Neural cell (in vitro differentiated cells): Measurements from ENCODE around the gene BANF1. TPM values are rescaled to one million over a fixed set of nuclear protein-coding genes. Genes with fewer than 3 reads are reported as not detected.

ENCODE experiments used
- H2AFZ ChIP-seq: fragments of 200-600, 300-800 bp; sonication (generic), shearing (Covaris generic); 2 replicates; pipeline ENCODE4 v1.6.0; 2014; ENCODE audit warnings: low read depth, mild to moderate bottlenecking, antibody characterized with exemption, low read length, moderate library complexity
- H3F3A ChIP-seq: fragments of 200-600 bp; shearing (Covaris generic); 2 replicates; pipeline ENCODE4 v1.6.1; 2016; ENCODE audit warnings: mild to moderate bottlenecking, moderate library complexity, mixed read lengths, antibody characterized with exemption, low read length; ENCODE audit not compliant: insufficient read depth, poor library complexity, severe bottlenecking
- H3K27ac ChIP-seq: fragments of 200-600, 300-800 bp; sonication (generic), shearing (Covaris generic); 2 replicates; pipeline ENCODE4 v1.5.1; 2014; ENCODE audit warnings: mild to moderate bottlenecking, low read length, moderate library complexity
- H3K27me3 ChIP-seq: fragments of 300-800, 200-600 bp; sonication (generic), shearing (Covaris generic); 2 replicates; pipeline ENCODE4 v1.6.0; 2014; ENCODE audit warnings: mild to moderate bottlenecking, low read depth, low read length, moderate library complexity; ENCODE audit not compliant: insufficient read depth
- H3K36me3 ChIP-seq: fragments of 300-800, 200-600 bp; sonication (generic), shearing (Covaris generic); 2 replicates; pipeline ENCODE4 v1.5.1; 2014; ENCODE audit warnings: mild to moderate bottlenecking, antibody characterized with exemption, low read length, moderate library complexity; ENCODE audit not compliant: insufficient read depth
- H3K4me2 ChIP-seq: fragments of 300-800, 200-600 bp; sonication (generic), shearing (Covaris generic); 2 replicates; pipeline ENCODE4 v1.6.0; 2014; ENCODE audit warnings: mild to moderate bottlenecking, low read length
- H3K4me3 ChIP-seq: fragments of 300-800, 200-600 bp; sonication (generic), shearing (Covaris generic); 2 replicates; pipeline ENCODE4 v1.5.1; 2014; ENCODE audit warnings: mild to moderate bottlenecking, low read length, moderate library complexity
- H3K79me2 ChIP-seq: fragments of 200-600 bp; shearing (Covaris generic); replicated peaks from 2 replicates; pipeline ENCODE4 v1.6.0; 2014; ENCODE audit warnings: mild to moderate bottlenecking, low read length, moderate library complexity; ENCODE audit not compliant: insufficient read depth
- H3K9ac ChIP-seq: fragments of 300-800, 200-600 bp; sonication (generic), shearing (Covaris generic); 2 replicates; pipeline ENCODE4 v1.6.1; 2016; ENCODE audit warnings: mild to moderate bottlenecking, low read length, mixed read lengths
- H3K9me2 ChIP-seq: fragments of 200-600 bp; shearing (Covaris generic); 2 replicates; pipeline ENCODE4 v1.6.1; 2016; ENCODE audit warnings: mild to moderate bottlenecking, low read length, mixed read lengths; ENCODE audit not compliant: insufficient read depth
- H3K9me3 ChIP-seq: fragments of 200-600, 300-800 bp; sonication (generic), shearing (Covaris generic); 2 replicates; pipeline ENCODE4 v1.6.1; 2016; ENCODE audit warnings: mild to moderate bottlenecking, mixed run types, low read length, moderate library complexity, mixed read lengths
- H4K20me1 ChIP-seq: fragments of 200-600 bp; shearing (Covaris generic); 2 replicates; pipeline ENCODE4 v1.6.1; 2016; ENCODE audit warnings: mild to moderate bottlenecking, mixed run types; ENCODE audit not compliant: insufficient read depth
- EP300 ChIP-seq: fragments of 450-650 bp; conservative IDR thresholded peaks from 2 replicates; pipeline ENCODE4 v1.6.1; 2014; ENCODE audit warnings: antibody characterized with exemption, mild to moderate bottlenecking, moderate library complexity; ENCODE audit not compliant: poor library complexity, severe bottlenecking
- EZH2 ChIP-seq: fragments of 200-600, 300-800 bp; shearing (Covaris generic), sonication (generic); IDR thresholded peaks from 2 replicates; pipeline ENCODE4 v1.6.1; 2014; ENCODE audit warnings: antibody characterized with exemption, low read length, borderline replicate concordance, mild to moderate bottlenecking; ENCODE audit not compliant: insufficient read depth, poor library complexity, severe bottlenecking
- MXI1 ChIP-seq: fragments of 450-650 bp; conservative IDR thresholded peaks from 2 replicates; pipeline ENCODE4 v1.6.1; 2014; ENCODE audit warnings: antibody characterized with exemption, mild to moderate bottlenecking; ENCODE audit not compliant: poor library complexity, severe bottlenecking
- POLR2AphosphoS5 ChIP-seq: IDR thresholded peaks from 2 replicates; pipeline ENCODE4 v1.6.1; 2012
- RAD21 ChIP-seq: fragments of 450-650 bp; conservative IDR thresholded peaks from 2 replicates; pipeline ENCODE4 v1.6.1; 2014; ENCODE audit warnings: antibody characterized with exemption, mild to moderate bottlenecking, moderate library complexity
- SMC3 ChIP-seq: fragments of 450-650 bp; conservative IDR thresholded peaks from 2 replicates; pipeline ENCODE4 v1.6.1; 2014; ENCODE audit warnings: antibody characterized with exemption, mild to moderate bottlenecking, moderate library complexity; ENCODE audit not compliant: poor library complexity
- TAF1 ChIP-seq: IDR thresholded peaks from 2 replicates; pipeline ENCODE4 v1.6.1; 2012; ENCODE audit warnings: low read depth
- polyA plus RNA-seq: library from polyadenylated mRNA; depleted of rRNA; stranded (reverse); fragments of >200 nt; gene quantifications from 2 replicates; pipeline ENCODE4 v1.2.3, GENCODE V29; 2014
- TF ChIP-seq, protein P1 (sequence below): IDR thresholded peaks from 2 replicates; pipeline ENCODE4 v1.6.1; 2012; ENCODE audit warnings: borderline replicate concordance
- TF ChIP-seq, protein P2 (sequence below): fragments of 450-650 bp; IDR thresholded peaks from 2 replicates; pipeline ENCODE4 v1.5.1; 2014; ENCODE audit warnings: antibody characterized with exemption, mild to moderate bottlenecking, moderate library complexity; ENCODE audit not compliant: poor library complexity, severe bottlenecking

The BANF1 gene
- polyA plus RNA-seq, 1 donor from 2014 or later = 60.0 TPM

- Histone ChIP-seq H3K9ac (no peak overlapping the region), H4K20me1 (no peaks in the 10 kb centered on the region), H3K9me2 (no peaks in the 10 kb centered on the region), H3K27me3 (no peaks in the 10 kb centered on the region), H2AFZ (no peak overlapping the region), H3F3A (no peaks in the 10 kb centered on the region), H3K79me2 (no peaks in the 10 kb centered on the region), H3K4me3 (no peak overlapping the region), H3K36me3 (no peaks in the 10 kb centered on the region), H3K4me2 (no peak overlapping the region), H3K27ac (no peak overlapping the region), H3K9me3 (no peaks in the 10 kb centered on the region)
- TF ChIP-seq MXI1 = no peak
- no peak for TF ChIP-seq SMC3
- TF ChIP-seq EP300 = no peak
- no peak for TF ChIP-seq RAD21
- TF ChIP-seq, protein P1, sequence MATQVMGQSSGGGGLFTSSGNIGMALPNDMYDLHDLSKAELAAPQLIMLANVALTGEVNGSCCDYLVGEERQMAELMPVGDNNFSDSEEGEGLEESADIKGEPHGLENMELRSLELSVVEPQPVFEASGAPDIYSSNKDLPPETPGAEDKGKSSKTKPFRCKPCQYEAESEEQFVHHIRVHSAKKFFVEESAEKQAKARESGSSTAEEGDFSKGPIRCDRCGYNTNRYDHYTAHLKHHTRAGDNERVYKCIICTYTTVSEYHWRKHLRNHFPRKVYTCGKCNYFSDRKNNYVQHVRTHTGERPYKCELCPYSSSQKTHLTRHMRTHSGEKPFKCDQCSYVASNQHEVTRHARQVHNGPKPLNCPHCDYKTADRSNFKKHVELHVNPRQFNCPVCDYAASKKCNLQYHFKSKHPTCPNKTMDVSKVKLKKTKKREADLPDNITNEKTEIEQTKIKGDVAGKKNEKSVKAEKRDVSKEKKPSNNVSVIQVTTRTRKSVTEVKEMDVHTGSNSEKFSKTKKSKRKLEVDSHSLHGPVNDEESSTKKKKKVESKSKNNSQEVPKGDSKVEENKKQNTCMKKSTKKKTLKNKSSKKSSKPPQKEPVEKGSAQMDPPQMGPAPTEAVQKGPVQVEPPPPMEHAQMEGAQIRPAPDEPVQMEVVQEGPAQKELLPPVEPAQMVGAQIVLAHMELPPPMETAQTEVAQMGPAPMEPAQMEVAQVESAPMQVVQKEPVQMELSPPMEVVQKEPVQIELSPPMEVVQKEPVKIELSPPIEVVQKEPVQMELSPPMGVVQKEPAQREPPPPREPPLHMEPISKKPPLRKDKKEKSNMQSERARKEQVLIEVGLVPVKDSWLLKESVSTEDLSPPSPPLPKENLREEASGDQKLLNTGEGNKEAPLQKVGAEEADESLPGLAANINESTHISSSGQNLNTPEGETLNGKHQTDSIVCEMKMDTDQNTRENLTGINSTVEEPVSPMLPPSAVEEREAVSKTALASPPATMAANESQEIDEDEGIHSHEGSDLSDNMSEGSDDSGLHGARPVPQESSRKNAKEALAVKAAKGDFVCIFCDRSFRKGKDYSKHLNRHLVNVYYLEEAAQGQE = no peak
- no peak for TF ChIP-seq EZH2
- TF ChIP-seq, protein P2, sequence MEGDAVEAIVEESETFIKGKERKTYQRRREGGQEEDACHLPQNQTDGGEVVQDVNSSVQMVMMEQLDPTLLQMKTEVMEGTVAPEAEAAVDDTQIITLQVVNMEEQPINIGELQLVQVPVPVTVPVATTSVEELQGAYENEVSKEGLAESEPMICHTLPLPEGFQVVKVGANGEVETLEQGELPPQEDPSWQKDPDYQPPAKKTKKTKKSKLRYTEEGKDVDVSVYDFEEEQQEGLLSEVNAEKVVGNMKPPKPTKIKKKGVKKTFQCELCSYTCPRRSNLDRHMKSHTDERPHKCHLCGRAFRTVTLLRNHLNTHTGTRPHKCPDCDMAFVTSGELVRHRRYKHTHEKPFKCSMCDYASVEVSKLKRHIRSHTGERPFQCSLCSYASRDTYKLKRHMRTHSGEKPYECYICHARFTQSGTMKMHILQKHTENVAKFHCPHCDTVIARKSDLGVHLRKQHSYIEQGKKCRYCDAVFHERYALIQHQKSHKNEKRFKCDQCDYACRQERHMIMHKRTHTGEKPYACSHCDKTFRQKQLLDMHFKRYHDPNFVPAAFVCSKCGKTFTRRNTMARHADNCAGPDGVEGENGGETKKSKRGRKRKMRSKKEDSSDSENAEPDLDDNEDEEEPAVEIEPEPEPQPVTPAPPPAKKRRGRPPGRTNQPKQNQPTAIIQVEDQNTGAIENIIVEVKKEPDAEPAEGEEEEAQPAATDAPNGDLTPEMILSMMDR = no peak
- no peak for TF ChIP-seq POLR2AphosphoS5
- TF ChIP-seq TAF1 = no peak
Observed at GRCh38 chr11:65979261-65979759, 23.0 kb upstream of the BANF1 start.

GRCh38 chr11:65981101-65981740 is 21.1 kb upstream of the BANF1 start:
- no peaks in the 10 kb centered on the region for H3K9me2 ChIP-seq
- no peak overlapping the region for H3K9ac ChIP-seq
- no peak overlapping the region for H2AFZ ChIP-seq
- H3K36me3 ChIP-seq = no peaks in the 10 kb centered on the region
- H3K9me3 ChIP-seq = no peaks in the 10 kb centered on the region
- no peaks in the 10 kb centered on the region for H3F3A ChIP-seq
- no peak overlapping the region for H3K27ac ChIP-seq
- no peaks in the 10 kb centered on the region for H3K79me2 ChIP-seq
- no peak overlapping the region for H3K4me2 ChIP-seq
- H3K27me3 ChIP-seq = no peaks in the 10 kb centered on the region
- no peak overlapping the region for H3K4me3 ChIP-seq
- no peaks in the 10 kb centered on the region for H4K20me1 ChIP-seq
- TF ChIP-seq TAF1 = no peak
- TF ChIP-seq, protein P1 = no peak
- TF ChIP-seq RAD21 = no peak
- TF ChIP-seq POLR2AphosphoS5 = no peak
- no peak for TF ChIP-seq EZH2
- TF ChIP-seq SMC3 = no peak
- TF ChIP-seq MXI1 = no peak
- TF ChIP-seq, protein P2 = no peak
- no peak for TF ChIP-seq EP300
